HG03064 (cell line): Measurements from ENCODE around the gene CPLX4.
"Not testable (repeated sequence)": the region's sequence is repeated elsewhere in the genome, so short reads cannot be mapped to it uniquely, and the experiment has no call there.

Source experiments
- ATAC-seq: cut with Tn5 transposase; IDR thresholded peaks from one replicate; pipeline ENCODE4 v1.9.1; 2021; ENCODE audit warnings: low read depth; ENCODE audit not compliant: unreplicated experiment

Gene CPLX4

DNA sequence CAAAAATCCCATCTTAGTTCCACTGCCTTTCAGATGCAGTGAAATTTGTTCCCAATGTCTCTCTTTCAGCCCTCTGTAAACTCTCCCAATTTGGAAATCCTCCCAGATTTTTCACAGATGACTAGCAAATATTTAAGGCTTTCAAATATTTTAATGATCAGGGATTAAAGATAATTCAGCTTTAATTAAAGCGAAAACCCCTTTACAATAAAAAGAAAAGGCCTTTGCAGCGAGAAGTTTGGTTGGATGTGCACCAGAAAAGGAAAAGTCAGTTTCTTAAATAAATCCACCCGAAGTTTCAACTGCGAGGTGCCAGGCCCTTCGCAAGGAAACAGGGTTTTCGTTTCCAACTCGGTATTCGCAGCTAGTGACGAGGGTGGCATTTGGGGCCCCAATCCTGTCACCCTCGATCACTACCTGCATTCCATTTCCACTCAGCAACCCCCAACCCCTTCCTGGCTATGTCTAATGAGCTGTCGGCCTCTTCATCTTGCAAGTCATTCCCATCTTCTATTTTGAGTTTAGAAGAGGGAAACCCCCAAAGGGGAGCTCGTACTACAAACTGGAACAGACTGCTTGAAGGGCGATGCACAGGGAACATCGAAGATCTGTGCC is 46.7 kb downstream of the CPLX4 start:
- ATAC-seq, result no peak

DNA sequence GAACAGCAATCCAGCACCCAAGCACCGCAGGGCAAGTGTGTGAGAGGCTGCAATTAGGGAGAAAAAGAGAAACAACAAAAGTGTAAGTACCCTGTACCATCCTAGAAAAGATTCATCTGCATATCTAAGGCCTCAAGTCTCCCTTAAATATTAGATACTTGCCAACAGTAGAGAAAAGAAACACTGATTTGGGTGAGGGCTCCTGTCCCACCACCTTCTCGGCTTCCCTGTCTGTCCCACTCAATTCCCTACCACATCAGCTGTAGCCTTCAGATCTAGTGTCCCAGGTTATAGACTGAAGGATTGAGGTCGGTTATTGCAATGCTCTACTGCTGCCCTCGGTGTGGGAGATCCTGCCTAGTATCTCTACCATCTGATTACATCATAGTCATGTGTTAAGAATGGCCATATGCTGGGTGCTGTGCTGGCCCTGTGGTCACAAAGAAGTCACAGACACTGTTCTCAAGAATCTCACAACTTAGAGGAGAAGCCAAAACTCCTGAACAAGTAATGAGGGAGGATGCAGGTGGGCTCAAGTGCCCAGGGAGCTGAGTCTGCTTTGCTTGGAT is 47.7 kb downstream of the CPLX4 start:
- no peak for ATAC-seq

GRCh38 chr18:59269563-59270119 is 48.8 kb downstream of the CPLX4 start:
- no peak for ATAC-seq

DNA sequence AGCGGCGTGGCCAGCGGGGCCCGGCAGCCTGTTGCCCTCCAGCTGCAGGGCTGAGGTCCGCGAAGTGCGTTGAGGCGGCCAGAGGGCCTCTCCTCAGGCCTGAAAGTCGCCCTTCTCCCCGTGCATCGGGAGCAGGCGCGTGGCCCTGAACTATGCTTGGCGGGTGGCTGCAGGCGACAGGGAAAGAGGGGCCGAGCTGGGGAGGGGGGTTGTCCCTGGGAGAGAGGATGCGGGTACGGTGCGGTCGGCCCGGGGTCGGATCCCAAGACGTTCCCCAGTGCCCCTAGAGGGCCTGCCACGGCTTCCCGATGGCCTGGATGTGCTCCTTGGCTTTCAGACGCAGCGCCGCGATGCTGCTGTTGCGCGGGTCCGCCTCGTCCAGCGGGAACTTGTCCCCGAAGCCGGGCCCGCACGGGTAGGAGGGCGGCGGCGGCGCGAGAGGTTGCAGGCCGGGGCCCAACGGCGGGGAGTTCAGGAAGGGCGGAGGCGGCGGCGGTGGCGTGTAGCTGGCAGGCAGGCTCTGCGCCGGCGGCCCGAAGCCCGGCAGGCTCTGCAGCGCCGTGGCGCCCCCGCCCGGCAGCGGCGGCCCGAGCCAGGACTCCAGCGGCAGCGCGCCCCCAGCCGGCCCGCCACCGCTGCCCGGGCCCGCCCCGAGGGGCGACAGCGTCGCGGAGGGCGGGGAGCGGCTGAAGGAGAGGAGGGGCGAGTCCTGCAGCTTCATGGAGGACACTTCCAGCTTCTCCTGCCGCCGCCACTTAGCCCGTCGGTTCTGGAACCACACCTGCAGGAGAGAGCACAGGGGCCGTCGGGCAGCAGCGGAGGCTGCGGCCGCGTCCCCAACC is 49.5 kb downstream of the CPLX4 start:
- ATAC-seq, result no peak

- no peak for ATAC-seq
Observed at GRCh38 chr18:59268127-59268720, 50.2 kb downstream of the CPLX4 start.

GRCh38 chr18:59267503-59268126 is 50.8 kb downstream of the CPLX4 start:
- no peak for ATAC-seq

GRCh38 chr18:59266886-59267502 is 51.5 kb downstream of the CPLX4 start:
- no peak for ATAC-seq

DNA sequence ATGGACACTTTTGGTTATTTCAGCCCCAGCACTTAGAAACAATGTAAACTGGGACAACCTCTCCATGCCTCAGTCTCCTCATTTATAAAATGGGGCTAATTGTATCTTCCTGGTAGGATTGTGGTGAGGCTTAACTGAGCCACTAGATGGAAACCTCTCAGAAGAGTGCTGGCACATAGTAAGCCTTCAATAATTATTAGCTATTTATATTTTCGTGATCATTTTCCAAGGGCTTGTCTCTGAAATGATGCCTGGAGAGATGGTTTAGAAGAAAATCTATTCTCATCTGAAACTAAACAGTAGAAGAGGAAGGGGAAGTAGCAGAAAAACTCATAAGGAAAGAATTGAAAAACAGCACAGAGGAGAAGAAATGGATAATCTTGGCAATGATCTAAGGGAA is 52.0 kb downstream of the CPLX4 start:
- no peak for ATAC-seq

DNA sequence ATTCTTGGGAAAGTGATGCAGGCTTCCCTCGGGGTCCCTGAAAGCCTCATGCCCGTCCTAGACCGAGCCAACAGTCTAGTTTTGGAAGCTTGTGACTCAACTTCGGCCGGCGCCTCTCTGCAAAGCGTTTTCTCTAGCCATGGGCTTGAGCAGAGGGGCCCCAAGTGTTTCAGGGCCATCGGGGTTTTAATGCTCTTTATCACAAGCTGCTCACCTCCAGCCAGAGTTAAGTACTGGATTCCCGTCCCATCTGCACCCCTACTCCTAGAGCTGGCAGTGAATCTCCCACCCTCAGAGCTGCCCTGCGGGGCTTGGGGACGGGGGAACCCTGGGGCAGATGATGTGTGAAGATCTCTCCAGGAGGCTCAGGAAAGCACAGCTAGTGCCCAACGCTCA is 52.5 kb downstream of the CPLX4 start:
- ATAC-seq, result no peak

- ATAC-seq, result no peak
Observed at GRCh38 chr18:59265246-59265973, 53.0 kb downstream of the CPLX4 start.

DNA sequence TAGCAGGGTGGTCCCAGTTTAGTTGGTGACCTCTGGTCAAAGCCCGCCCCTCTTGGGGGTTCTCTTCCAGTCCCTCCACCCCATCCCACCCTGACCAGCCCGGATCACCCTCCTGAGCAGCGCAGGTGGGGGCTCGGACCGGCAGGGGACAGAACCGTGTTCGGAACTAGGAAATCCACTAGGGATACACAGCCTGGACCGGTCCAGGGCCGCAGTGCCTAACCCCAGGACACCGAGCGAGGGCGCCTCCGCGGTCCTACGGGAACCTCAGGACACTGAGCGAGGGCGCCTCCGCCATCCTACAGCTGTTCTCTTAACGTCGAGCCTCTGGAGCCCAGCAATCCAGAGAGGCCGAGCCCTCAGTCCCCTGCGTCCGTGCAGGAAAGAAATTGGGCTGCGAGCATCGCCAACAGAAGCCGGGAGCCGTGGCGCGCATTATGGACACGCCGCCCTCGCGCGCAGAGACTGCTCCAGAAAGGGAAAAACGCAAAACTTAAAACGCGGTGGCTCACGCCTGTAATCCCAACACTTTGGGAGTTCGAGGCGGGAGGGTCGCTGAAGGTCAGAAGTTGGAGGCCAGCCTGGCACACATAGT is 53.7 kb downstream of the CPLX4 start:
- ATAC-seq, result no peak

DNA sequence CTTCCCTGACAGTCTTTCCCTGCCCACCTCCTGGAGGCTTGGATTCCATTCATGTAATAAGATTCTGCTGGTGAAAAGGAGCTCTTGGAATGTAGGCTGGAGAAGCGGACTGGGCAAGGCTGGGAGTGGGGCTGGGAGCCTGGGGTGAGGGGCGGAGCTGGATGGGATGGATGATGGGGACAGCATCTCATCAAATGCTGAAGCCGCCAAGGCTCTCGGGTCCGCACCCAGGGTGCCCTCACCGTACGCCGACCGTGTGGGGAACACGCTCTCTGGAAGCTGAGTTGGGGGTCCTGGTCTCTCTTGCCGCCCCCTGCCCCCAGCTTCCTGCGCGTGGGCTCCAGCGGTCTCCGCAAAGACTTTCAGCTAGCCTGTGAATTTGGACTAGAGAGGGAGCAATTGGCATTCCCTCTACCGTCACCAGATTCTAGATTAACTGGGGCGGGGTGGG is 54.3 kb downstream of the CPLX4 start:
- ATAC-seq, result no peak

GRCh38 chr18:59263661-59264060 is 54.8 kb downstream of the CPLX4 start:
- ATAC-seq, result no peak

- ATAC-seq, result not testable (repeated sequence)
Observed at GRCh38 chr18:59262243-59262642, 56.2 kb downstream of the CPLX4 start.

DNA sequence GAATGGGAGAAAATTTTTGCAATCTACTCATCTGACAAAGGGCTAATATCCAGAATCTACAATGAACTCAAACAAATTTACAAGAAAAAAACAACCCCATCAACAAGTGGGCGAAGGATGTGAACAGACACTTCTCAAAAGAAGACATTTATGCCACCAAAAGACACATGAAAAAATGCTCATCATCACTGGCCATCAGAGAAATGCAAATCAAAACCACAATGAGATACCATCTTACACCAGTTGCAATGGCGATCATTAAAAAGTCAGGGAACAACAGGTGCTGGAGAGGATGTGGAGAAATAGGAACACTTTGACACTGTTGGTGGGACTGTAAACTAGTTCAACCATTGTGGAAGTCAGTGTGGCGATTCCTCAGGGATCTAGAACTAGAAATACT is 56.6 kb downstream of the CPLX4 start:
- not testable (repeated sequence) for ATAC-seq

DNA sequence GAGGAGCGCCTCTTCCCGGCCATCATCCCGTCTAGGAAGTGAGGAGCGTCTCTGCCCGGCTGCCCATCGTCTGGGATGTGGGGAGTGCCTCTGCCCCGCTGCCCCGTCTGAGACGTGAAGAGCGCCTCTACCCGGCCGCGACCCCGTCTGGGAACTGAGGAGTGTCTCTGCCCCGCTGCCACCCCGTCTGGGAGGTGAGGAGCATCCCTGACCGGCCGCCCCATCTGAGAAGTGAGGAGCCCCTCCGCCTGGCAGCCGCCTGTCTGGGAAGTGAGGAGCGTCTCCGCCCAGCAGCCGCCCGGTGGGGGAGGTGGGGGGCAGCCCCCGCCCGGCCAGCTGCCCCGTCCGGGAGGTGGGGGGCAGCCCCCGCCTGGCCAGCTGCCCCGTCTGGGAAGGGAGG is 63.0 kb downstream of the CPLX4 start:
- not testable (repeated sequence) for ATAC-seq

DNA sequence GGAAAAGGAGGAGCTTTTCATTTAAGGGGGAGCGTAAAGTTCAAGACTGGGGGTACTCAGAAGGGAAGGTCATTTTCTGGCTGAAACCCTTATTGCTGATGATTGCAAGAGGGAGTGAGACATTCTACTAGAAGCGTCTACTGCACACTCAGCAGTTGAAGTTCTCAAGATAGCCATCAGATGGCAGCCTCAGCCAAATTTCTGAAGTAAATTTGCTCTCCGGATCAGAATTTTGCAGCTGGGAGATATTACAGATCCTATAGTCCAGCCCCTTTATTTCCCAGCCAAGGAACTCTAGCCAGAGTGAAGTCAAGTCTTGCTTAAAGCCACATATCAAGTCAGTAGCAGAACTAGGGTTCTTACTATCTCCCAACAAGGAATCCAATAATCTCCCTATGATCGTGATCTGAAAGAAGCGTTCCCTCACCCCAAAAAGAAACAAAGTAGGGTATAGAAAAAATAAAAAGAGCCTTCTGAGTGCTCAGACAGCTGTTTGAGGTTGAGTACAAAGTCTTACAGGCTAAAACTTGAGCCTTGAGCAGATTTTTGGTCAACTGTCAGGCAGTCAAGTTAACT is 69.2 kb downstream of the CPLX4 start:
- ATAC-seq, result no peak

DNA sequence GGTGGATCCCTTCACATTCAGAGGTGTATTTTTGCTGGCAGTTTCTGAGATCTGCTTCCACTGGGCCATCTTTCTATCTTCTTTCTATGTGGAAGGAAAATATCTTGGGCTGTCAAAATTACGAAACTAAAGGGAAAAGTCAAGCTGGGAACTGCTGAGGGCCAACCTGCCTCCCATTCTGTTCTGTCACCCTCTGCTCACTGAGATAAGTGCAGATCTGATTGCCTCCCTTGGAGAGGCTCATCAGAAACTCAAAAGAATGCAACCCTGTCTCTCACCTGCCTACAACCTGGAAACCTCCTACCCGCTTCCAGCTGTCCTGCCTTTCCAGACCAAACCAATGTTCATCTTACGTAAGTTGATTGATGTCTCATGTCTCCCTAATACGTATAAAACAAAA is 71.7 kb downstream of the CPLX4 start:
- no peak for ATAC-seq
